Activated naive CD4-positive, alpha-beta T cell treated with anti-CD3 and anti-CD28 coated beads, Interleukin-2, amount 50 U/mL, for 16 hours (primary cell): Measurements from ENCODE around the gene KIF18A.
"Not testable (repeated sequence)": the region's sequence is repeated elsewhere in the genome, so short reads cannot be mapped to it uniquely, and the experiment has no call there.

Experiments used
- DNase-seq: peaks from one replicate; pipeline ENCODE4 v3.0.0-alpha.2; 2020

The KIF18A gene

DNA sequence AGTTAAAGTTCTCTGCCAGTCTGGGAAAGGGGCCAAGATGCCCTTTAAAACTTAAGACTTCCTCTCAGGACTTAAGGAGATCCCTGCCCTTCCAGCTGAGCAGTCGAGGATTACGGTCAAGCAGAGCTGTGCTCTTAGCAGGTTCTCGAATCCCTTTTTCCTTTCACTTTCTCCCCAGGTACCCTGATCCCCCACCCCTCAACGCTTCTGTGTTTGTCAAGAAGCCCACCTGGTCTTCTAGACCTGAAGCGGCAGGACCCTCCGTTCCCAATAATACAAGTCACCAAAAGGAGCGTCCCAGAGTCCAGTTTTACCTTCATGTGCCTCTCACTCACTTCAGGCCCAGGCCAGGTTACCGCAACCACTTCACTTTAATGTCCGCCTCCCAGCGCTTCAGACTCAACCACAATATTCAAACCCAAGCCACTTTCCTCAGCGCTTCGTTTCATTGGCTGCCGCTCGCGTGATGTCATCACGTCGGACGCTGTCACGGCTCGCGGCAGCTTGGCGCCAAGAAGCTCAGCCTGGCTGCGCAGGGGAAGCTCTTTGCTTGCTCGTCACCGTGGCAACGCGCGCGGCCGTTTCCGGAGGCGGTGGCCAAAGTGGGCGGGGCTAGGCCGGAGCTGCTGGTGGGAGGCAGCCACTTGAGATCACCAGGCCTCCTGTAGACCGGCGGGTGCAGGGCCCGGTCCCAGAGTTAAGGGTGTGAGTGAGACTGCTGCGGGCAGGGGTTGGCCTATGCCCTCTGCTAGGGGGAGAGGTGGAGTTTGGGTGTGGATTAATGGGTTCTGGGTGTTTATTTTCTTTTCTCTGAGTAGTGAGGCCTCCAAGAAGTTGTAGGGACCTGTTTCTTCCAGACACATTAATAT is at the start of gene KIF18A, which contains the start of gene METTL15:
TSS of gene KIF18A (minus strand) at position 407 of the 869 bp plus-strand sequence. CDS start 10,209 bp downstream, outside the sequence.
TSS of gene METTL15 (plus strand) at position 639 of the 869 bp plus-strand sequence. CDS start 4,947 bp downstream, outside the sequence.
- peak; percentile 95 for DNase-seq

DNA sequence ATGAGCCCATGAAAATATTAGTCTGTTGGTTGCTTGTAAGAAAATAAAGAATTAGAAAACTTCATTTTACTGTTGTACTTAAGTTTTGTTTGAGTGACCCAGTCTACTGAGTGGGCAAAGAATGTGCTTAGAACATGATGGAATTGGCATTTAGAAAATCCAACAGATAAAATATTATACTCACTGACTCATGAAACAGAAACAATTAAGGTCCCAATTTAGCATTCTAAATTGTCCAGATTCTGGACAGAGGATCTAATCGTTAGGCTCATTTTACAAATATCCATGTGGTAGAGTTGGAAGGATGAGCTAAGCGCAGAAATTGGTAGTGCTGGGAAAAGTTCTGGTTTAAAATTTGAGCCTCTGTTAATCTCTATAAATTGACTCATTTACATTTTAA is 45.6 kb upstream of the KIF18A start:
- DNase-seq, result no peak

DNA sequence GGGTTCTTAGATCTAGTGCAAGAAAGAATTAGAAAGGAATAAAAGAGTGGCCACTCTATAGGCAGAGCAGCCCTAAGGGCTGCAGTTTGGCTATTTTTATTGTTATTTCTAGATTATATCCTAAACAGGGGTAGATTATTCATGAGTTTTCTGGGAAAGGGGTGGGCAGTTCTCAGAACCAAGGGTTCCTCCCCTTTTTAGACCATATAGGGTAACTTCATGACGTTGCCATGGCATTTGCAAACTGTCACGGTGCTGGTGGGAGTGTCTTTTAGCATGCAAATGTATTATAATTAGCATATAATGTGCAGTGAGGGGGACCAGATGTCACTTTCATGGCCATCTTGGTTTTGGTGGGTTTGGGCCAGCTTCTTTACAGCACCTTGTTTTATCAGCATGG is 44.8 kb upstream of the KIF18A start:
- DNase-seq, result no peak

DNA sequence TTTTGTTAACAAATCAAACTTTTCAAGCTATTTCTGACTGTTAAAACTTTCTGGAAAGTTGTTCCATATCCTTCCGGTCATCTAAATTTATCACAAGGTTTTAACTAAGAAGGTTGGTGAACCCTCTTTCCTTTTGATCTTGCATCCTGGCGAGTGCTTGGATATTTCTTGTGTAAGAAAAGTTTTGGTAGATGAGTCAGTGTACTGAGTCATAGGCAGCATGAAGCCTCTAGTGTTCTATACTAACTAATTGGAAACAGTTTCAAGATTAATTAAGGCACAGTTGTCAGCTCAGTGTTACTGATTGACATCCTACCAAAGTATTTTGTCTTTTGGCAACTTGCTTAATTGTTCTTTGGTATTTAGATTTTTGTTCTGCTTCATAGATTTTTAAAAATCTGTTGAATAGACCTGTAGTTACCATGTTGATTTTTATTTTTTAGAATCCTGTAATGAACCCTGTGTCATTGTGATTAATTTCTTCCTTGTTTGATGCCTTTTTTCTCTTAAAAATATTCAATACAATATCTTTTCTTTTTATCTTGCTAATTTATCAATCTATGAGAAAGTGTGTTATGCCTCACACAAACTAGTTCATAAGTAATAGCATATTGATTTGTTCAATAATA is 38.3 kb upstream of the KIF18A start:
- DNase-seq, result no peak

DNA sequence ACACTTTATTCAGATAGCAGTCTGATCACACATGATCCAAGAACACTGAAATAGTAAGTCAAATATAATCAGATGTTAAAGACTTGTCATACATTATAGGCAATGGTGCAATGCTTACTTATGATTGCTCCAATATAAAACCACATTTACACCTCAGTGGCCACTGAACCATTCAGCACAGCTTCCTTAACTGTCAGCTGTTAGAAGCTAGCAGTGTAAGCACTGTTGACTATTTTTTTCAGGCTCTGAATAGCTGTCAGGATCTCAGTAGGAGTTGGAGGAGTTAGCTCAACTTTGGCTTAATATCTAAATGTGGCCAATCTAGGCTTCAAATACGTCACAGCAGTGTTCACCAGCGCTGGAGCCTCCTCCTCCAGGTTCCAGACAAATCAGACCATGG is 36.9 kb upstream of the KIF18A start:
- no peak for DNase-seq

DNA sequence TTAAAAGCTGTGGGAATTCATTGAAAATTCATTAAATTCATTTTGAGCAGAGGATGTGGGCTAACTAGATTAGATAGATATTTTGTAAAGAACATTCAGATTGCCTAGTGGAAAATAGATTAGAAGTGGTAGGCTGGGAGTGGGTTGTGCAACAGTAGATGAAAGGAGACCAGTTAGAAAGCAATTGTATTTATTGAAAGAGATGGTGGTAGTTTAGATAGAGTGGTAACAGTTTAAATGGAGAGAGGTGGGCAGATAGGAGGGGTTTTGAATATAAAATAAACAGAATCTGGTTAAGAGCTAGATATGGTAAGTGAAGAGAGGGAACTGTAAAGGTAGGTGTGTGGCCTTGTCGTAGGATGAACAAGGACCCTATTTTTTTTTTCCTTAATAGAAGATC is 34.8 kb upstream of the KIF18A start:
- no peak for DNase-seq

DNA sequence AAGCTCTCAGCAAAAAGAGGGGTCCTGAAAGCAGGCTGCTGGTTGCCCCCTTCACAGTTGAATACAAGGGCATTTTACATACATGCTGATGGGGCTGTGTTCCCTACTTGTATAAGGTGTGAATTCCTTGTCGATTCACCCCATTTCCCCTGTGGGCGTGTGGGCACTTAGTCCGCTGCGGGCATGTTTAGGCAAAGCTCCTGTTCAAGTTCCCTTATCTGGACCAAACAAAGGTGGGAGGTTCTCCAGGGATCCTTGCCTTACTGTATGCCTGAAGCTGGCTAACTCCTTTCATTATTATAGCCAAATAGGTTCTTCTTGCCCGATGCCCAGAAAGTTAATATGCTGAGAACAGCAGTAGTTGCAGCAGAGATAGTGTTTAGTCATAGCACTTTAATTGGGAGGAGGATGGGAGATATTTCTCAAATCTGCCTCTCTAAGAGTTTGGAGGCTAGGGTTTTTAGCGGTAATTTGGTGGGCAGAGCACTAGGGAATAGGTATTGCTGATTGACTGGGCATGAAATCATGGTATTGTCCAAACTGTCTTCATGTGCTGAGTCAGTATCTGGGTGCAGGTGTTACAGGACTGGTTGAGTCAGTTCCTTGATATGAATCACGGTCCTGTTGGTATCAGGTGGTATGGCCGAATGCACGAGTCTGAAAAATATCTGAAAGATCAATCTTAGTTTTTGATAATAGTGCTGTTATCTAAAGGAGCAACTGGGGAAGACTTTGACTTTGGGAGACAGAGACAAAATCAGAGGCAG is 32.9 kb upstream of the KIF18A start:
- DNase-seq, result no peak

DNA sequence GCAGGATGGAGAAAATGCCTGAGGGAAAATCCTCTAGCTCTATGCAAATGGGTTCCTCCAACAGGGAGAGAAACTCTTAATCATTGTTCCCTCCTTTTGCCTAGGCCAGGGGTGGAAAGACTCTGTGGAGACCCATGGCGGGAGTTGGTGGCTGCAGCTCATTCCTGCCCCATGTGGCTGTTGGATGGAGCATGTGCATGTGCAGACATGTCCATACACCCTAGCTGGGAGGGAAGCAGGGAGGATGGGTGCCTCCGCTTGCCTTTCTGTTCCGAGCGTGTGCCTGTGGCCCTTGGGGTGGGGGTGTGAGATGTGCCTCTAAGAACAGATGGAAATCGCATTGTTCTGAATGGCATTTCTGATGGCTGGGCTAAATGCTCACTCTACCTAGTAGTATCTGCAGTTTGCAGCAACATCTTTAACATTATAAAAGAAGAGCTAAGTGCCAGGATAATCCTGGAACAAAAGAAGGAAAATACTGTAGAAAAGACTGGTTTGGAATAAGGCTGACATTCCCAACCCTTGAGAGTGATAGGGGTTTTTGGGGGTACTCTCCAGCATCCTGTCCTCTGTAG is 32.0 kb upstream of the KIF18A start:
- no peak for DNase-seq

DNA sequence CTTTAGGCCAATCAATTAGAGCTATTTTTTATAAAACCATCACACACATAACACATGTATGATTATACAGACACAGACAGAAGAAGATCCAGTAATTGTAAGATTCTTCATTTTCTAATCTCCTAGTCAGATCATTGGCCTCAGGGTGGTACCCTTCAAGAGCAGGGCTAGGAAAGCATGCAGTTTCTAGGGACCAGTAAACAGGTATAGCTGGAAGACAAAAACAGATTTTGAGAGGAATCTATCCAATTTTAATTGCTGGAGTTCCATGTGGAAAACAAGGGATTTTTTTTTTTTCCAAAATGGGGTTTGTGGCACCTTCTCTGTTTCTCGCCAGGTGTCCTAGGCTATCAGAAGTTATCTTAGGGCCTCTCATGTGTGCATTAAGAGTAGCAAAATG is 29.9 kb upstream of the KIF18A start:
- DNase-seq, result no peak

DNA sequence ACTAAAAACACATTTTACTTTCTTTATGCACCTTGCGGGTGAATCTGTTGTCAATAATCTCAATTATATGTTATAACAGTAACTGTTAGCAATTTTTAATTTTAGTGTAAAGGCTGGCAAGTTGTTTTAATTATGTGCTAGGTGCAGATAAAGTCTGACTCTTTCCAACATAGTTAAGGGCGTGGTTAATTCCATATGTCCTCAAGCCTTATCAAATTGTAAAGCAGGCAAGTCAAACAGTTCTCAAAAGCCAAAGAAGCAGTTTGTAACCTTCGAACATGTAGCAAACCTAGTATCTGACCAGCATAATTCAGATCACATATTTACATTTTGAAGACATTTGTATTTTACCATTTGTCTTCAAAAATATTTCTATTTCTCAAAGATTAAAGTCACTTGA is 29.4 kb upstream of the KIF18A start:
- DNase-seq, result no peak

DNA sequence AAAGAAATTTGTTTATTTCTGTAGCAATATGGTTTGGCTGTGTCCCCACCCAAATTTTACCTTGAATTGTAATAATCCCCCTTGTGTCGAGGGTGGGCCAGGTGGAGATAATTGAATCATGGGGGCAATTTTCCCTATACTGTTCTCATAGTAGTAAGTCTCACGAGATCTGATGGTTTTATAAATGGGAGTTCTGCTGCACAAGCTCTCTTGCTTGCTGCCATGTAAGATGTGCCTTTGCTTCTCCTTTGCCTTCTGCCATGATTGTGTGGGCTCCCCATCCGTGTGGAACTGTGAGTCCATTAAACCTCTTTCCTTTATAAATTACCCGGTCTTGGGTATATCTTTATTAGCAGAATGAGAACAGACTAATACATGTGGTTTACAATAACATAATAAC is 28.2 kb upstream of the KIF18A start:
- not testable (repeated sequence) for DNase-seq

DNA sequence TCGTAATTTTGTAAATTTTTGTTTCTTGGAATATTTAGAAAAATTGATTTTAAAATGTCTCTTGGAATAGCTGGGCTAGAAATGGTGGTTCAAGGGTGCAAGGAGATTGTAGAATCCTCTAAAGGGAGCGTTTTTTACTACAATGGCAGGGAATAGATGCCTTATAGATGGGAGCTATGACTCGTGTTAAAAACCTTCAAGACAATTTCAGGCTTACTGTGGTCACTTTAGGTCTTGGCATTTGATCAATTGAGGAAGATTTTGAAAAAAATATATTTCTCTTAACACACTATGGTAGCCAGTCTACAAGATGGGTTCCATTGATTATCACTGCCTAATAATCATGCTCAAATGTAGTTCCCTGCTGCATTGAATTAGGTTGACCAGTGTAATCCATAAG is 25.2 kb upstream of the KIF18A start:
- DNase-seq, result no peak

DNA sequence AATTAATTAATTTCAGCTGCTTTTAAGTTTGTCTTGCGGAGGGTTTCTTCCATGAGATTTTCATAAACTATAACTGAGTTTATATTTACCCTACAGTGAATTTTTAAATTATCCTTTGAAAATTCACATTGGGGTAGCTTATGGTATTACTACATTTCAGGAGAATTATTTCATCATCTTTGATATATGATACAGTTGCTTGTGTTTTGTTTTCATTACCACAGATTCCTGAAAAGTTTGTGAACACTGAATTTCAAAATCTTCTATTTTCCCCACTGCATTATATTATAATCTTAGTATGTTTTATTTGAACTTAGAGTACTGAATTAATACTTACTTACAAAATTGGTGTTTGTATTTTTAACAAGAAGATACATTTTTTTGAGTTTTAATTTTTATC is 24.6 kb upstream of the KIF18A start:
- no peak for DNase-seq

DNA sequence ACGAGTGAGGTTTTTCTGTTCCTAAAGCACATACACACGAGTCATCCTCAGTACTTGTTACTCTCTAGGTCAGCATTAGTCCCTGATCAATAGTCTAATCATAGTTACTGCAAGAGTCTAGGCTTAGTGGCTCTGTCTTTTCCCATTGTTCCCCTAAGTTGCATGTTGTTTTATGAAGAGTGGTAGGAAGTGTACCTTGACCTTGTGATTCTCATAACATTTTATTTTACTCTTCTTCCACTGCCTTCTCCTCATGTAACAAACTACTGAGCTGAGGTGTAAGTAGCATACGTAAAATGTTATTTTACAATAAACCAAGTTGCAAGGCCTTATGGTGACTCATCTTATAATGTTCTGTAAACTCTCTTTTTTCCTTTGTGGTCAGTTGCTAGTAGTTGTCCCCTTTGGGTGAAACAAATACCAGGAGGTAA is 15.2 kb upstream of the KIF18A start:
- no peak for DNase-seq

DNA sequence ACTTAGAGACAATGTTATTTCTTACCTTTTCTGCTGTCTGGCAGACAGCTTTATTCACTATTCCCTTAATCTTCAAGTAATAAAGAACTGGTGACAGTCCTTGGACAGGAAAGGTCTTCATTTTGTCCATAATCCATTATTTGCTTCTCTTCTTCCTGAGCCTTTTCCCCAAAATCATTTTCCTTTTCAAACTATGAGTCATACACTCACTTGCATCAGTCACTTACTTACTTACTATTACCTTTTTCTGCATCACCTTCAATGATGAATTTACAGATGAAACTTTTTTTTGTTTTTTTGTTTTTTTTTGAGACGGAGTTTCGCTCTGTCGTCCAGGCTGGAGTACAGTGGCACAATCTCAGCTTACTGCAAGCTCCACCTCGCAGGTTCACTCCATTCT is 9.8 kb upstream of the KIF18A start:
- DNase-seq, result no peak

DNA sequence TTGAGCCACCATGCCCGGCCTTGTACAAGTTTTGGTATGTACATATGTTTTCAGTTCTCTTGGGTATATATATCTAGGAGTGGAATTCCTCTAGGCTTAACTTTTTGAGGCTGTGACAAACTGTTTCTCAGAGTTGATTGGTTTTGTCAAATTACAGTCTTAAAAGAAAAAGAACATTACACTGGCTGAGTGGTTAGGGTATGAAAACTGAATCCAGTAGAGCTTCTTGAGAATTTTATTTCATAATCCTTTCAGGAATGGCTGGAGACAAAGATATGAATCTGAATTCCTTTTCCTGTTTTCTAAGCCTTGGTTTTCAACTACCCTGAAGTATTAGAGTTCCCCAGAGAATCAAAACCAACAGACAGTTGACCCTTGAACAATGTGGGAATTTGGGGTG is 6.8 kb upstream of the KIF18A start:
- no peak for DNase-seq

DNA sequence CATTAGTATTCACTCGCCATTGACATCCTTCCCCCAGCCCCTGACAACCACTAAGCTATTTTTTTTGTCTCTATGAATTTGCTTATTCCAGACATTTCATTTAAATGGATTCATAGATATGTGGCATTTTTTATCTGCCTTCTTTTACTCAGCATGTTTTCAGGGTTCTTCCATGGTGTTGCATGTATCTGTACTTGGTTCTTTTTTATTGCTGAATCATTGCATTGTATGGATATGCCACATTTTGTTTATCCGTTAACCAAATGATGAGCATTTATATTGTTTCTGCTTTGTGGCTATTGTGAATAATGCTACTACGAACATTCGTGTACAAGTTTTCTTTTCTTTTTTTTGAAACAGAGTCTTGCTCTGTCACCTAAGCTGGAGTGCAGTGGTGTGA is 6.2 kb upstream of the KIF18A start:
- DNase-seq, result no peak

DNA sequence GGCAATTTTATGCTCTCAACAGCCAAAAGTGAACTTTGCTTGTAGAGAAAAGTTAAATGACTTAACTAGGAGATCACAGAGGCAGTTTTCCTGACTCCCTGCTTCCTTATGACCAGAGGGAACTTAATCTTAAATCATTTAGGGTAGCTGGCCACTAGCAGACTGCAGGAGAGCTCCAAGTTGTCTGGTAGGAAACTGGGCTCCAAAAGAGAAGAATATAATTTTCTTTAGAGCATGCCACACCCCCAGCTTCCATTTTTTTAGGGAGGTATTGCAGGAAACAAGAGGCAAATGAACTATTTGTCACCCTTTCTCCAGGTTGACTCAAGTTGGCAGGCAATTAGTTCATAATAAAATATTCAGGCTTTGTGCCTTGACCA is 2.9 kb upstream of the KIF18A start:
- DNase-seq, result no peak

DNA sequence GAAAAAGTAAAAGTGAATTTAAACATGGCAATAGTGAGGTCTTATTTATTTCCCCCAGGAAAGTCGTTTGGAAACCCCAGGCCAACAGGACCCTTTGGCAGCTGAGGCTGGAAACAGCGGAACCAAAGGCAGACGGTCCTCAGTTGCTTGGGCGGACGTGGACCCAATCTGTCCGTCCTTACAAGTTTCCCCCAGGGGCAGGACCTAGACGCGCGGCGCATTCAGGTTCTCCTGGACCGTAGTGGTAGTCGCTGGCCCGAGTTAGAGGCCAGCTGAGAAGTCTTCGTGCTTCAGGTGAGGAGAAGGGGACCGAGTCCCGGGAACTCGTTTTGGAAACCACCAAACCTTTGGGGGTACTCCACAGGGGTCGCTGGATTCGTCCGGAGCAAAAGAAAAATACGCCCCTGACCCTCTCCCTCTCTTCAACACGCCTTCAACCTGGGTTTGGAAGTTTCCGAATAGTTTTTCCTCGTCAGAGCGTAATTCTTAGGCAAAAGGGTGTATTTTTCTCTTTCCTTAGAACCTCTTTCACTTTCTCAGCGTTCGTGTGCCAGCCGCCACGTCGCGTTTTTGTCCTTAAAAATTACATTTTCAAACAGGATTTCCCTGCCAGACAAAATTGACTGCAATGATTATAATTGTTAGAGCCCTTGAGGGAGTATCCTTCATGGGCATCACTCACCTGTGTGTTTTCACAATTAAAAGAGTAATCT is 2.3 kb upstream of the KIF18A start:
- peak; percentile 59 for DNase-seq

DNA sequence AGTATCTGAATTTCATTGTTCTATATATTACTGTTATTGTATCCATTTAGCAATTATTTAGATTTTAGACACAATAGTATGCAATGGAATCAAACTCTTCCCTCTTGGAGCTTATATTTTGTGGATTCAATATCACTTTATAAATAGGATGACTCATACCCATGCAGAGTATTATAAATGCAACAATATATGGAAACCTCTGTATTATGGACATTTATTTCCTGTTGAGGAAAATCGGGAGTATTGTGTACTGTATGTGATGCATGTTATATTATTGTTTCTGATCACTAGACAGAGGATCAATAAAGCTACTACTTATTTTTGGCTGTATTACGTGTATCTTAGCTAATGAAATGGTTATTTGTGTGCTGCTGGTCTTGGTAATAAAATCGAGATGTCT is 1.0 kb upstream of the KIF18A start:
- no peak for DNase-seq

DNA sequence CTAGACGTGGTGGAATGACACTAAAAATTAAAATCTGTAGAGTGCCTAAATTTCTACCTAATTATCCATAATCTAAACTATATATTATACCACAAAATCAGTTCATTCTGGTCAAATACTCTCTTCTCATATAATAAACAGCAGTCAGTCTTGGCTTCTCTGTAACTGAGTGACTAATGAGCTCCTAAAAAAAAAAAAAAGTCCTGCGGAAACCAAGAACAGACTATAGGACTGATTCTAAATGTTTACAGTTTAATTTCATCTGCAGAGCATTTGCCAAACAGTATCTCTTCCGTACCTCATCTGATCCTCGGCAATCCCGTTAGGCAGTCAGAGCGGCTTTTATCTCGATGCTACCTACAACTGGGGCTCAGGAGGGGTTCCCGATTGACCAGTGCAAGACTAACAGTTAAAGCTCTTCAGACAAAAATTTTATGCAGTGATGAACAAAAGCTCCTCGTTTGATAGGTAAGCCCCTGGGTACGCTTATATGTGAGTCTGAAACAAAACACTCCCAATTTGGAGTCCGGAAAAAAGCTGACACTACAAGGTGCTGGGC is 686 bp downstream of the KIF18A start:
- no peak for DNase-seq

DNA sequence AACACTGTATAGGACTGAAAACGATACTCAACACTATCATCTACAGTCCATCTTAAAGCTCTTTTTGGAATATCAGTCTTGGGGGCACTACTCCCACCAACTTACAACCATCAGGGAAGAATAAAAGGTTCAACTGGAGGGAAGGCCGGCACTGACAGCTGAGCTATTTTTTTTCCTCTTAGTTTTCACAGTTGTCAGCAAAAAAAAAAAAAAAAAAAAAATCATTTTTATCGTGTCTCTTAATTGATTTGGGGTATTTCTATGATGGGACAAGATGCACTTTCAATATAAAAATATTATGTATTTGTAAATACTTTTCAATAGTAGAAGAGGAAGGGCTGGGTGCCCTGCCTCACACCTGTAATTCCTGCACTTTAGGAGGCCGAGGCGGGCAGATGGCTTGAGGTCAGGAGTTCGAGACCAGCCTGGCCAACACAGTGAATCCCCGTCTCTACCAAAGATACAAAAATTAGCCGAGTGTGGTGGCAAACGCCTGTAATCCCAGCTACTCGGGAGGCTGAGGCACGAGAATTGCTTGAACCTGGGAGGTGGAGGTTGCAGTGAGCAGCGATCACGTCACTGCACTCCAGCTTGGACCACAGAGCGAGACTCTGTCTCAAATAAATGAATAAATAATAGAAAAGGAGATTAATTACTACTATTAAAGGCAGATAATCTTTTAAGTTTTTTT is 1.5 kb downstream of the KIF18A start:
- no peak for DNase-seq
